ENCODE measurements around the gene KREMEN1.

KREMEN1 gene

GRCh38 chr22:29049655-29050263, 23.1 kb upstream of the KREMEN1 start:
- no peak for DNase-seq

GRCh38 chr22:29050457-29050856, 22.4 kb upstream of the KREMEN1 start:
- no peak for DNase-seq

- no peak for DNase-seq
Observed at GRCh38 chr22:29053048-29053702, 19.7 kb upstream of the KREMEN1 start.

GRCh38 chr22:29054251-29054767, 18.5 kb upstream of the KREMEN1 start:
- DNase-seq: no peak

GRCh38 chr22:29055192-29055830, 17.5 kb upstream of the KREMEN1 start:
- DNase-seq: no peak

GRCh38 chr22:29056472-29056871, 16.4 kb upstream of the KREMEN1 start:
- no peak for DNase-seq

GRCh38 chr22:29060251-29060869, 12.5 kb upstream of the KREMEN1 start:
- DNase-seq: no peak

- no peak for DNase-seq
Observed at GRCh38 chr22:29060931-29061330, 11.9 kb upstream of the KREMEN1 start.

GRCh38 chr22:29061773-29062172, 11.1 kb upstream of the KREMEN1 start, which contains the start of gene C22orf31:
Gene C22orf31 (minus strand): TSS chr22:29061831. CDS start chr22:29061792, 39 bp downstream.
- no peak for DNase-seq

GRCh38 chr22:29062286-29062821, 10.5 kb upstream of the KREMEN1 start:
- no peak for DNase-seq

- DNase-seq: no peak
Observed at GRCh38 chr22:29065468-29066190, 7.2 kb upstream of the KREMEN1 start.

- no peak for DNase-seq
Observed at GRCh38 chr22:29069463-29069862, 3.4 kb upstream of the KREMEN1 start.

GRCh38 chr22:29070490-29070889, 2.3 kb upstream of the KREMEN1 start:
- DNase-seq: peak; percentile 2

- DNase-seq: peak; percentile 72
Observed at GRCh38 chr22:29071261-29072045, 1.4 kb upstream of the KREMEN1 start.

GRCh38 chr22:29072193-29072978, 449 bp upstream of the KREMEN1 start:
- DNase-seq: peak; percentile 92

- DNase-seq: peak; percentile 52
Observed at GRCh38 chr22:29073618-29074275, 912 bp downstream of the KREMEN1 start.

GRCh38 chr22:29074276-29074772, 1.5 kb downstream of the KREMEN1 start:
- DNase-seq: no peak

- peak; percentile 31 for DNase-seq
Observed at GRCh38 chr22:29078036-29078868, 5.4 kb downstream of the KREMEN1 start.

- no peak for DNase-seq
Observed at GRCh38 chr22:29078869-29079207, 6.0 kb downstream of the KREMEN1 start.
